Kidney tubule cell (primary cell): ENCODE results near the gene SLC4A1AP.
A peak's percentile ranks its signal among the peaks of the same experiment; 100 is the strongest.
"Not testable (repeated sequence)": the region's sequence is repeated elsewhere in the genome, so short reads cannot be mapped to it uniquely, and the experiment has no call there.

Source experiments
- DNase-seq: peaks from one replicate; pipeline ENCODE4 v3.0.0-alpha.2; 2018; ENCODE audit warnings: low spot score

The SLC4A1AP gene

GRCh38 chr2:27663285-27664153 is at the start of gene SLC4A1AP, which contains the start of gene SUPT7L:
Gene SLC4A1AP (plus strand): TSS chr2:27663889. CDS start chr2:27663915, 26 bp downstream.
Gene SUPT7L (minus strand): TSS chr2:27663614. CDS start chr2:27662192, 1,422 bp downstream.
- peak; percentile 85 for DNase-seq

- DNase-seq: no peak
Measured at GRCh38 chr2:27613985-27614384, 49.7 kb upstream of the SLC4A1AP start.

- DNase-seq: no peak
Measured at GRCh38 chr2:27615316-27615715, 48.4 kb upstream of the SLC4A1AP start.

GRCh38 chr2:27621524-27621923 is 42.2 kb upstream of the SLC4A1AP start:
- DNase-seq: no peak

GRCh38 chr2:27622921-27623384 is 40.7 kb upstream of the SLC4A1AP start:
- DNase-seq: peak; percentile 84

- no peak for DNase-seq
Measured at GRCh38 chr2:27624943-27625342, 38.7 kb upstream of the SLC4A1AP start.

- DNase-seq: not testable (repeated sequence)
Measured at GRCh38 chr2:27626323-27626722, 37.4 kb upstream of the SLC4A1AP start.

- peak; percentile 15 for DNase-seq
Measured at GRCh38 chr2:27626921-27627320, 36.8 kb upstream of the SLC4A1AP start.

GRCh38 chr2:27627963-27628766 is 35.5 kb upstream of the SLC4A1AP start:
- peak; percentile 99 for DNase-seq

GRCh38 chr2:27628767-27629709 is 34.7 kb upstream of the SLC4A1AP start, which contains the start of the genes CCDC121 and GPN1:
Gene CCDC121 (minus strand): TSS chr2:27629012. CDS start chr2:27627799, 1,213 bp downstream.
Gene GPN1 (plus strand): TSS chr2:27629050. CDS start chr2:27629059, 9 bp downstream.
- DNase-seq: peak; percentile 97

- not testable (repeated sequence) for DNase-seq
Measured at GRCh38 chr2:27630257-27630656, 33.4 kb upstream of the SLC4A1AP start.

- no peak for DNase-seq
Measured at GRCh38 chr2:27634291-27634690, 29.4 kb upstream of the SLC4A1AP start.

- DNase-seq: no peak
Measured at GRCh38 chr2:27636766-27637165, 26.9 kb upstream of the SLC4A1AP start.

- peak; percentile 88 for DNase-seq
Measured at GRCh38 chr2:27638037-27638637, 25.6 kb upstream of the SLC4A1AP start.

GRCh38 chr2:27638709-27639108 is 25.0 kb upstream of the SLC4A1AP start:
- DNase-seq: peak; percentile 68

GRCh38 chr2:27640722-27641245 is 22.9 kb upstream of the SLC4A1AP start:
- no peak for DNase-seq

- no peak for DNase-seq
Measured at GRCh38 chr2:27645197-27645596, 18.5 kb upstream of the SLC4A1AP start.

- DNase-seq: peak; percentile 25
Measured at GRCh38 chr2:27647289-27647688, 16.4 kb upstream of the SLC4A1AP start.

- DNase-seq: no peak
Measured at GRCh38 chr2:27647737-27648136, 16.0 kb upstream of the SLC4A1AP start.

GRCh38 chr2:27651056-27651455 is 12.6 kb upstream of the SLC4A1AP start:
- DNase-seq: no peak

- DNase-seq: peak; percentile 6
Measured at GRCh38 chr2:27652341-27652740, 11.3 kb upstream of the SLC4A1AP start.
